ENCODE data around the gene CTBP2. TPM values are rescaled to one million over a fixed set of nuclear protein-coding genes. Genes with fewer than 3 reads are reported as not detected.

The CTBP2 gene
- total and polyA plus RNA-seq, 8 donors = 21.3 to 169 (median 61.6) TPM

DNA sequence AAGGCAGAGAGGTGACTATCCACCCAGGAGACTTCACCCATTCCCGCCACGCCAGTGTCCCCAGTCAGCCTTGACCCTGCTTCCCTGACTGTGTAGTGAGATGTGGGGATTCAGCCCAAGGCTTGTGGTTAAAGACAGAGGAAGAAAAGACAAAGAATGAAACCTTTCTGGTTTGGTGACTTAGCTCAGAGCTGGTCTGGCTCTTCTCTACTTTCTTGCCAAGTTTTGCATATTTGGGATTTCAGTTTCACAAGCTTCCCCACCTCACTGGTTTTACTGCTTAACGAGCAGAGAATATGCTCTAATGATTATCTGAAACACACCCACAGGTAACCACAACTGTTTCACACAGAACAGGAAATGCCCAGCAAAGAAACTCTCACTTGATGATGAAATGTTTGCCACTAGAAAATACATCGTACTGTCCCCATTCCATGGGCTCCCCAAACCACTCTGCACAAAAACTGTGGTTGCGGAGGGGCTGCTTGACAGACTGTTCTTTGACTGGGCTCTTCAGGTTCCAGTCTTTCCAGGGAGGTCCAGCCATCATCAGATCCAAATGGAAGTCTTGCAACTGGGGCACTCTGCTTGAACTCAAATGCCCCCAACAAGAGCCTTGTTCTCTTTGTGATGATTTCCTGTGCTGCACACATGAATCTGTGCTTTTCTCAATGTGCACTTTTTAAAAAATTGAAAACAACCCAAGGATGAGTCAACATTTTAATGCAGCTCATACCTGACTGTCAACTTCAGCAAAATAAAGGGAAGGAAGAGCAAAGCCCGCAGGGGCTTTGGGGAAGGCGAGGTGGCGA is 95.5 kb downstream of the CTBP2 start:
- H3K27ac ChIP-seq = peak overlapping the region; percentile 62 to 90 (median 76)
- H3K9me3 ChIP-seq = no peaks in the 10 kb centered on the region
- no peak for TF ChIP-seq POLR2A (IDR thresholded peaks at IDR 0.05)
- TF ChIP-seq POLR2AphosphoS5 (IDR thresholded peaks at IDR 0.05) = peak in 1 of 3 donors; percentile 25
- no peak for TF ChIP-seq CTCF (IDR thresholded peaks at IDR 0.05)
- no peak for TF ChIP-seq EP300 (IDR thresholded peaks at IDR 0.05)
- no peaks in the 10 kb centered on the region for H3K27me3 ChIP-seq
- peak in 1 of 2 donors; percentile 84 for DNase-seq
- no peak overlapping the region for H3K4me3 ChIP-seq
- peaks cover 56 to 88% (median 78%) of the 10 kb centered on the region in 4 donors for H3K4me1 ChIP-seq
- intact Hi-C loops (cut with DNase I; ENCODE audit: low total_unique reads) = no loop called here
- WGBS, 5 donors = 35 to 56% (median 50%) methylated on average over 7 to 8 of the region's 8 CpGs
- peaks cover 0 to 8% (median 4%) of the 10 kb centered on the region in 4 donors for H3K36me3 ChIP-seq

DNA sequence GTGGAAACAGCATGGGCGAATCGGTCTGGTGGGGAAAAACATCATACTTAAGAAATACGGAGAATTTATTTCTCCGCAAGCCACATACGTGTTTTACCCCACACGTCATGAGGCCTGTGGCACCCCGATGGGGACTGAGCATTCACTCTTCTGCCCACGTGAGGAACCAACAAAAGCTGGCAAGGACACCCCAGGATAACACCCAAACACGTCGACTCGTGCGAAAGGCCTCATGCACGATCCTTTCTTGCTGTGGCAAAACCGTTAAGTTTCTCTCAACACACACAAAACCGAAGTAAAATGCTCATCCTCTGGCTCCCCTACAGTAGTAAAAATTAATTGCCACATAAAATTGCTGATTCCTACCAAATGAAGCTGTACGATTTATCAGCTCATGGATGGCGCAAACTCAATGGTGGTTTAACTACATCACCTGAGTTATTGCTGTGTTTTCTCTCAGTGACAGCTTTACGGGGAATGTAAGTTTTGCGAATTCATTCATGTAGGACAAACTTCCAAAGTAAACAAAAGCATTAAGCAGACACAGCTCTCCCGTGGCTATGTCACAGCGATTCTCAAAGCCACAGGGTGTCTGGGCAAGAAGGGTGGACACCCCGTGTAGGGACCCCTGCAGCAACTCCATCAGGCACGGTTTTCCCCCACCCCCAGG is 97.0 kb downstream of the CTBP2 start:
- H3K4me3 ChIP-seq = no peak overlapping the region
- H3K9me3 ChIP-seq = no peaks in the 10 kb centered on the region
- no peak for DNase-seq
- intact Hi-C loops (cut with DNase I; ENCODE audit: low total_unique reads) = no loop called here
- 81 to 86% (median 82%) methylated on average over 23 of the region's 23 CpGs for WGBS, 5 donors
- H3K27me3 ChIP-seq = no peaks in the 10 kb centered on the region
- peaks cover 0 to 8% (median 4%) of the 10 kb centered on the region in 4 donors for H3K36me3 ChIP-seq
- peak overlapping the region in 2 of 5 donors; percentile 90 to 93 for H3K27ac ChIP-seq
- H3K4me1 ChIP-seq = peaks cover 67 to 94% (median 80%) of the 10 kb centered on the region in 4 donors
- TF ChIP-seq EP300 (IDR thresholded peaks at IDR 0.05) = no peak

DNA sequence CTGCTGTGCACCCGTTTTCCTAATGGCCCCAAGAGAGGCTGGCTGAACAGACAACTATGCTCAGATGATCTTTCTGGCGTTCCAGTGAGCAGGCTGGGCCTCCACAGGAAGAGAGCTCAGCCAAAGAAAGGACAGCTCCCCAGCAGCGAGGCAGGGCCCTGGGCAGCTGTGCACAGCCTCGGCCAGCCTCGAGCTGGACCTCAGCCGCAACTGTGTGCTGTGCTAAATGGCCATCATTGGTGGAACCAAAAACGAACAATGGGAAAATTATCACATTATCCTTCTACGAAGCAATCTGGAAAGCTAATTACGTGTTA is 97.5 kb downstream of the CTBP2 start:
- Histone ChIP-seq H3K4me1 (peaks cover 72 to 95% (median 83%) of the 10 kb centered on the region in 4 donors), H3K27ac (peak overlapping the region in 3 of 5 donors; percentile 71 to 93 (median 90)), H3K4me3 (no peak overlapping the region), H3K27me3 (no peaks in the 10 kb centered on the region), H3K36me3 (peaks cover 0 to 8% (median 4%) of the 10 kb centered on the region in 4 donors), H3K9me3 (no peaks in the 10 kb centered on the region)
- no peak for TF ChIP-seq CTCF (IDR thresholded peaks at IDR 0.05)
- TF ChIP-seq EP300 (IDR thresholded peaks at IDR 0.05) = no peak
- no peak for TF ChIP-seq POLR2AphosphoS5 (IDR thresholded peaks at IDR 0.05)
- TF ChIP-seq POLR2A (IDR thresholded peaks at IDR 0.05) = no peak
- WGBS, 5 donors = 51 to 79% (median 70%) methylated on average over 9 of the region's 9 CpGs
- DNase-seq = peak in 1 of 2 donors; percentile 54
- intact Hi-C loops (cut with DNase I; ENCODE audit: low total_unique reads) = no loop called here

DNA sequence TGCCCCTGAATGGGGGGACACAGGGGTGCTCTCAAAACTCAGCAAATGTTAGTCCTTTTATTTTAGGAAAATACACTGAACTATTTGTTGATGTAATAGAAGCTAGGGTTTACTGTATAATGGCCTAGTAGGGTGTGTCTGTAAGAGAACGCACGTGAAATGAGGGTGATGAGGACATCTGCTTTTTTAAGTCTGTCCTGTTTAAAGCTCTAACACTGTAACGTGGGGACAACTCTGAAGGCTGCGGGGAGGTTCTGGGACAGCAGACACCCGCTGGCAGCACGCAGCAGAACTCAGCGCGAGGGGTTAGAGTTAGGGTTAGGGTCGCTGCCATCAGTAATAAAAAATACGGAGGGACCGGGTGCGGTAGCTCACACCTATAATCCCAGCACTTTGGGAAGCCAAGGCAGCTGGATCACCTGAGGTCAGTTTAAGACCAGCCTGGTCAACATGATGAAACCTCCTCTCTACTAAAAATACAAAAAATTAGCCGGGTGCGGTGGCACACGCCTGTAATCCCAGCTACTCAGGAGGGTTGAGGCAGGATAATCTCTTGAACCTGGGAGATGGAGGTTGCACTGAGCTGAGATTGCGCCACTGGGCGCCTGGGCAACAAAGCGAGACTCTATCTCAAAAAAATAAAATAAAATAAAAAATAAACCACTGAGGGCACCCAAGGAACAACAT is 98.0 kb downstream of the CTBP2 start:
- DNase-seq = no peak
- peaks cover 0 to 8% (median 4%) of the 10 kb centered on the region in 4 donors for H3K36me3 ChIP-seq
- WGBS, 5 donors = 82 to 88% (median 85%) methylated on average over 18 of the region's 18 CpGs
- H3K27me3 ChIP-seq = no peaks in the 10 kb centered on the region
- peaks cover 76 to 96% (median 87%) of the 10 kb centered on the region in 4 donors for H3K4me1 ChIP-seq
- peak overlapping the region in 4 of 5 donors; percentile 71 to 93 (median 84) for H3K27ac ChIP-seq
- intact Hi-C loops (cut with DNase I; ENCODE audit: low total_unique reads) = no loop called here
- no peak overlapping the region for H3K4me3 ChIP-seq
- TF ChIP-seq CTCF (IDR thresholded peaks at IDR 0.05) (no peak), POLR2A (IDR thresholded peaks at IDR 0.05) (no peak)
- no peaks in the 10 kb centered on the region for H3K9me3 ChIP-seq

All from stomach (tissue), 9 donors.